ENCODE measurements around the gene C1QTNF8.

- TF ChIP-seq YY1 (IDR thresholded peaks at IDR 0.05; ENCODE audit: insufficient read depth, insufficient read length): no peak
- no peak for TF ChIP-seq SUZ12 (IDR thresholded peaks at IDR 0.05; ENCODE audit: extremely low read depth, insufficient read depth, insufficient read length)
- TF ChIP-seq ZNF274 (IDR thresholded peaks at IDR 0.05; ENCODE audit: low read depth, low read length): no peak
These were observed 50.6 kb downstream of the C1QTNF8 start for GRCh38 chr16:1045310-1045992.

Data from NT2/D1 (cell line).